Gastrocnemius medialis (tissue), 4 donors: ENCODE measurements around the gene MARCHF2.

Experiments
- POLR2A ChIP-seq, 2 donors: fragments of 450-650 bp; IDR thresholded peaks; one replicate each; pipeline ENCODE4 v1.6.1; 2017; ENCODE audit warnings: antibody characterized with exemption in 2 of 2, mild to moderate bottlenecking in 2 of 2, moderate library complexity in 2 of 2
- TF ChIP-seq, protein P1 (sequence below), 5 experiments: fragments of 450-650 bp in 3 of 5; fragments of 200-600 bp in 2 of 5; sonication (generic) in 2 of 5; IDR thresholded peaks in 4 of 5; conservative IDR thresholded peaks in 1 of 5; 1 replicate in 4 of 5; 2 replicates in 1 of 5; pipeline ENCODE4 v1.5.1; 2016 to 2019; ENCODE audit warnings: antibody characterized with exemption in 5 of 5, mild to moderate bottlenecking in 3 of 5, moderate library complexity in 3 of 5

DNA sequence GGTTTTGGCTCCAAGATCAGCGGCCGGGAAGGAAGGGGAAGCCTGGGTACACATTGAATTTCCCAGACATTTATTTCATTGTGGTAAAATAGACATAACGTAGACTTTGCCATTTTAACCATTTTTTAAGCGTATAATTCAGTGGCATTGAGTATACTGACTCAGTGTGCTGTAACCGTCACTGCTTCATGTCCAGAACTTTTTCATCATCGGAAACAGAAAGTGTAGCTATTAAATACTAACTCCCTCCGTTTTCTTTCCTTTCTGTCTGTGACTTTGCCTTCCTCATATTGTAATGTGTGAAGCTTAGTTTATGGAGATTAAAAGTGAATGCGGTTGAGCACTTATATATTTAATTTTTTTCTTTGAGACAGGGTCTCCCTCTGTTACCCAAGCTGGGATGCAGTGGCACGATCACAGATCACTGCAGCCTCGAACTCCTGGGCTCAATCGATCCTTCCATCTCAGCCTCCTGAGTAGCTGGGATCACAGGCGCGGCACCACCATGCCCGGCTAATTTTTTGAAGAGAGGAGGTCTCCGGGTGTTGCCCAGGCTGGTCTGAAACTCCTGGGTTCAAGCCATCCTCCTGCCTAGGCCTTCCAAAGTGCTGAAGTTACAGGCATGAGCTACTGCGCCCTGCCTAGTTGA, 33.1 kb downstream of the MARCHF2 start:
- TF ChIP-seq, protein P1, sequence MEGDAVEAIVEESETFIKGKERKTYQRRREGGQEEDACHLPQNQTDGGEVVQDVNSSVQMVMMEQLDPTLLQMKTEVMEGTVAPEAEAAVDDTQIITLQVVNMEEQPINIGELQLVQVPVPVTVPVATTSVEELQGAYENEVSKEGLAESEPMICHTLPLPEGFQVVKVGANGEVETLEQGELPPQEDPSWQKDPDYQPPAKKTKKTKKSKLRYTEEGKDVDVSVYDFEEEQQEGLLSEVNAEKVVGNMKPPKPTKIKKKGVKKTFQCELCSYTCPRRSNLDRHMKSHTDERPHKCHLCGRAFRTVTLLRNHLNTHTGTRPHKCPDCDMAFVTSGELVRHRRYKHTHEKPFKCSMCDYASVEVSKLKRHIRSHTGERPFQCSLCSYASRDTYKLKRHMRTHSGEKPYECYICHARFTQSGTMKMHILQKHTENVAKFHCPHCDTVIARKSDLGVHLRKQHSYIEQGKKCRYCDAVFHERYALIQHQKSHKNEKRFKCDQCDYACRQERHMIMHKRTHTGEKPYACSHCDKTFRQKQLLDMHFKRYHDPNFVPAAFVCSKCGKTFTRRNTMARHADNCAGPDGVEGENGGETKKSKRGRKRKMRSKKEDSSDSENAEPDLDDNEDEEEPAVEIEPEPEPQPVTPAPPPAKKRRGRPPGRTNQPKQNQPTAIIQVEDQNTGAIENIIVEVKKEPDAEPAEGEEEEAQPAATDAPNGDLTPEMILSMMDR (IDR thresholded peaks at IDR 0.05 in 4 of 5, conservative IDR thresholded peaks at IDR 0.05 in 1 of 5) = no peak
- no peak for TF ChIP-seq POLR2A (IDR thresholded peaks at IDR 0.05)
